GM23338 (cell line): ENCODE results near the gene SPATA1. TPM values are rescaled to one million over a fixed set of nuclear protein-coding genes. Genes with fewer than 3 reads are reported as not detected.

ENCODE experiments used
- ATAC-seq: fragments of 200-7000 bp; cut with Tn5 transposase; 3 replicates; pipeline ENCODE4 v1.9.1; 2020
- DNase-seq: peaks from one replicate; pipeline ENCODE4 v3.0.0-alpha.2; 2015; ENCODE audit warnings: low spot score
- H2AFZ ChIP-seq: fragments of 200-600 bp; sonication (generic); 2 replicates; pipeline ENCODE4 v1.8.0; 2016; ENCODE audit warnings: antibody characterized with exemption, mild to moderate bottlenecking, moderate library complexity
- H3F3A ChIP-seq: fragments of 200-600 bp; sonication (generic); replicated peaks from 2 replicates; pipeline ENCODE4 v1.8.0; 2017; ENCODE audit warnings: antibody characterized with exemption, mixed run types, low read depth
- H3K27ac ChIP-seq: fragments of 200-600 bp; sonication (generic); 2 replicates; pipeline ENCODE4 v1.6.1; 2016; ENCODE audit warnings: low read depth
- H3K27me3 ChIP-seq: fragments of 200-600 bp; sonication (generic); 2 replicates; pipeline ENCODE4 v1.8.0; 2016; ENCODE audit warnings: mild to moderate bottlenecking, mixed run types, moderate library complexity; ENCODE audit not compliant: insufficient read depth
- H3K36me3 ChIP-seq: fragments of 200-600 bp; sonication (generic); 2 replicates; pipeline ENCODE4 v1.8.0; 2016; ENCODE audit warnings: mild to moderate bottlenecking; ENCODE audit not compliant: insufficient read depth
- H3K4me1 ChIP-seq: fragments of 200-600 bp; sonication (generic); 2 replicates; pipeline ENCODE4 v1.8.0; 2016; ENCODE audit warnings: mild to moderate bottlenecking, moderate library complexity; ENCODE audit not compliant: insufficient read depth
- H3K4me2 ChIP-seq: fragments of 200-600 bp; sonication (generic); 2 replicates; pipeline ENCODE4 v1.7.1; 2017; ENCODE audit warnings: mixed run types
- H3K4me3 ChIP-seq: fragments of 200-600 bp; sonication (generic); 2 replicates; pipeline ENCODE4 v1.6.1; 2016; ENCODE audit warnings: mixed run types
- H3K79me2 ChIP-seq: fragments of 200-600 bp; sonication (generic); replicated peaks from 2 replicates; pipeline ENCODE4 v1.8.0; 2017; ENCODE audit warnings: mild to moderate bottlenecking; ENCODE audit not compliant: insufficient read depth
- H3K9me2 ChIP-seq: fragments of 200-600 bp; sonication (generic); 2 replicates; pipeline ENCODE4 v1.8.0; 2017; ENCODE audit not compliant: insufficient read depth
- H4K20me1 ChIP-seq: fragments of 200-600 bp; sonication (generic); replicated peaks from 2 replicates; pipeline ENCODE4 v1.8.0; 2017; ENCODE audit warnings: mild to moderate bottlenecking; ENCODE audit not compliant: insufficient read depth
- H3K27ac Mint-ChIP-seq: 2 replicates; pipeline ENCODE4 v1.8.0; 2020; ENCODE audit warnings: inconsistent platforms, mild to moderate bottlenecking, moderate library complexity, mixed read lengths
- H3K27me3 Mint-ChIP-seq: 3 replicates; pipeline ENCODE4 v1.8.0; 2022; ENCODE audit warnings: low read depth, mild to moderate bottlenecking, moderate library complexity, mixed read lengths, inconsistent platforms; ENCODE audit not compliant: insufficient read depth, poor library complexity
- H3K36me3 Mint-ChIP-seq: 3 replicates; pipeline ENCODE4 v1.8.0; 2021; ENCODE audit warnings: low read depth, mild to moderate bottlenecking, inconsistent platforms, moderate library complexity, mixed read lengths
- H3K4me1 Mint-ChIP-seq: 3 replicates; pipeline ENCODE4 v1.8.0; 2020; ENCODE audit warnings: mild to moderate bottlenecking, inconsistent platforms, mixed read lengths
- H3K4me3 Mint-ChIP-seq: 3 replicates; pipeline ENCODE4 v1.8.0; 2021; ENCODE audit warnings: moderate library complexity, mild to moderate bottlenecking, inconsistent platforms, mixed read lengths
- H3K9me3 Mint-ChIP-seq: 3 replicates; pipeline ENCODE4 v1.8.0; 2020; ENCODE audit warnings: moderate library complexity, mild to moderate bottlenecking, inconsistent platforms, mixed read lengths
- EZH2 ChIP-seq: fragments of 200-600 bp; sonication (generic); IDR thresholded peaks from one replicate; pipeline ENCODE4 v1.8.0; 2017; ENCODE audit warnings: antibody characterized with exemption, mild to moderate bottlenecking, low read depth; ENCODE audit not compliant: unreplicated experiment
- EZH2phosphoT487 ChIP-seq: fragments of 200-600 bp; sonication (generic); IDR thresholded peaks from one replicate; pipeline ENCODE4 v1.8.1; 2018; ENCODE audit warnings: antibody characterized with exemption; ENCODE audit not compliant: unreplicated experiment
- JUNB ChIP-seq: IDR thresholded peaks from one replicate; pipeline ENCODE4 v1.6.1; 2016; ENCODE audit warnings: antibody characterized with exemption; ENCODE audit not compliant: unreplicated experiment
- NANOG ChIP-seq: IDR thresholded peaks from 2 replicates; pipeline ENCODE4 v1.6.1; 2016; ENCODE audit warnings: antibody characterized with exemption, borderline replicate concordance
- POLR2AphosphoS5 ChIP-seq: IDR thresholded peaks from 2 replicates; pipeline ENCODE4 v1.6.1; 2016; ENCODE audit warnings: antibody characterized with exemption, low read depth
- ZNF114 ChIP-seq: fragments of 250-450 bp; sonication (Bioruptor Pico); IDR thresholded peaks from 2 replicates; pipeline ENCODE4 v1.5.0; 2020; ENCODE audit warnings: mild to moderate bottlenecking, moderate library complexity
- ZNF331 ChIP-seq: fragments of 250-450 bp; sonication (Bioruptor Pico); IDR thresholded peaks from 2 replicates; pipeline ENCODE4 v1.5.0; 2020; ENCODE audit warnings: low read depth, mild to moderate bottlenecking, moderate library complexity
- polyA plus RNA-seq: library from polyadenylated mRNA; unstranded; fragments of >200 nt; fragmentation: Nextera tagmentation; extraction: Ambion mirVana; gene quantifications from 2 replicates; pipeline ENCODE4 v1.2.1, GENCODE V29; 2016
- total RNA-seq: library from RNA; depleted of rRNA; stranded (reverse); fragments of >200 nt; shearing (Covaris generic); gene quantifications from 2 replicates; pipeline ENCODE4 v1.2.3, GENCODE V29; 2014
- TF ChIP-seq, protein P1 (sequence below), 2 experiments: fragments of 200-600 bp in 1 of 2; sonication (generic) in 1 of 2; conservative IDR thresholded peaks; 2 replicates each; pipeline versions ENCODE4 v1.5.1 to v1.6.1; 2016 to 2017; ENCODE audit warnings: antibody characterized with exemption in 2 of 2, low read depth in 2 of 2, mild to moderate bottlenecking in 2 of 2, moderate library complexity in 1 of 2
- TF ChIP-seq, protein P2 (sequence below): IDR thresholded peaks from 2 replicates; pipeline ENCODE4 v1.6.1; 2016; ENCODE audit warnings: antibody characterized with exemption
- TF ChIP-seq, protein P3 (sequence below): IDR thresholded peaks from one replicate; pipeline ENCODE4 v1.6.1; 2018; ENCODE audit warnings: antibody characterized with exemption; ENCODE audit not compliant: unreplicated experiment

The SPATA1 gene
- total and polyA plus RNA-seq, 2 experiments from 2014 or later, result 3.3 TPM; not detected in 1

DNA sequence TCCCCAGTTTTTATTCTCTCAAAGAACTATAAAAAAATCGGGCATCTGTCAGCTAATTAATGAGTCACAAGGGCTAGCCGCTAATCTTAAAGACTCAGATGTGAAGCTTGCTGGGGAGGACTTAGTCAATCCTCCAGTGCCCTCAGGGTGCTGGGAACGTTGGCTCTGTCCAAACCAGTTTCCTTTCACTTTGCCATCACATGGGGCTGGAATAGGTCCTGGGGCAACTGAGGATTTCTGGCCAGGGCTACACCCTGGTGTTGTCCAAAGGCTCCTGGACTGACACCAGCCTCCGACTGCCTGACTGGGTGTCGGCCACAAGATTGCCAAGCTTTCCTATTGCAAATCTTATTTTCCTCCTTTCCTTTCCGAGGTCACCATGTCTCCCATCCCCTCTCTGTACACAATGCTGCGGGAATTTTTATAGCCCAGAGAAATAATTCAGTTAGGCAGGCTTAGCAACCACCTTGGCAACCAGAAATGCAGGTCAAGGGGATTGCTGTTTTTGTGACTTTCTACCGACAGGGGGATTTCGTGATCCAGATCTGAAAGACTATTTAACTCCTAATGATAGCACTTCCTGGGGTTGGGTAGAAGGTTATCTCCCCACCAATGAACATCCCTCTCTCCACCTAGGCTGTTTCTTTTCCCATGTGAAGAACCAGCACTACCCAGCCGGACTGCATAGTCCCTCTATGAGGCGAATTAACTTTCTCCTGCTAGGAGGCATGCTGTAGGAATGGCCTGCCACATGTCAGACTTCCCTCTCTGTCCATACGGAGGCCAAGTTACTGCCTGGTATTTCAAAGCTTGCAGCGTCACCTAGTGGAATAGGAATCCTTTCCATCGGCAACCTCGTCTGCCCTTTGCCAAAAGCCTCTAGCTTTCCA, 98.0 kb downstream of the SPATA1 start:
- Histone ChIP-seq H3K9me2 (no peaks in the 10 kb centered on the region), H3K27ac (no peak overlapping the region), H2AFZ (peak overlapping the region; percentile 79; the same call in 1 of the 2 replicates), H3K27me3 (no peaks in the 10 kb centered on the region), H3F3A (no peaks in the 10 kb centered on the region), H3K4me2 (no peak overlapping the region), H3K36me3 (peaks cover 3% of the 10 kb centered on the region; the same call in 1 of the 2 replicates), H3K4me1 (no peaks in the 10 kb centered on the region), H3K4me3 (no peak overlapping the region), H3K79me2 (no peaks in the 10 kb centered on the region), H4K20me1 (no peaks in the 10 kb centered on the region)
- H3K27me3 Mint-ChIP-seq, result peaks cover 3% of the 10 kb centered on the region
- H3K4me1 Mint-ChIP-seq, result no peaks in the 10 kb centered on the region
- peak; percentile 88 for ATAC-seq
- H3K4me3 Mint-ChIP-seq, result no peak overlapping the region
- H3K9me3 Mint-ChIP-seq, result peaks cover 42% of the 10 kb centered on the region
- peak; percentile 89 for DNase-seq
- TF ChIP-seq ZNF331 (CRISPR knock-in tag) (no peak), NANOG (no peak)
- TF ChIP-seq, protein P1, sequence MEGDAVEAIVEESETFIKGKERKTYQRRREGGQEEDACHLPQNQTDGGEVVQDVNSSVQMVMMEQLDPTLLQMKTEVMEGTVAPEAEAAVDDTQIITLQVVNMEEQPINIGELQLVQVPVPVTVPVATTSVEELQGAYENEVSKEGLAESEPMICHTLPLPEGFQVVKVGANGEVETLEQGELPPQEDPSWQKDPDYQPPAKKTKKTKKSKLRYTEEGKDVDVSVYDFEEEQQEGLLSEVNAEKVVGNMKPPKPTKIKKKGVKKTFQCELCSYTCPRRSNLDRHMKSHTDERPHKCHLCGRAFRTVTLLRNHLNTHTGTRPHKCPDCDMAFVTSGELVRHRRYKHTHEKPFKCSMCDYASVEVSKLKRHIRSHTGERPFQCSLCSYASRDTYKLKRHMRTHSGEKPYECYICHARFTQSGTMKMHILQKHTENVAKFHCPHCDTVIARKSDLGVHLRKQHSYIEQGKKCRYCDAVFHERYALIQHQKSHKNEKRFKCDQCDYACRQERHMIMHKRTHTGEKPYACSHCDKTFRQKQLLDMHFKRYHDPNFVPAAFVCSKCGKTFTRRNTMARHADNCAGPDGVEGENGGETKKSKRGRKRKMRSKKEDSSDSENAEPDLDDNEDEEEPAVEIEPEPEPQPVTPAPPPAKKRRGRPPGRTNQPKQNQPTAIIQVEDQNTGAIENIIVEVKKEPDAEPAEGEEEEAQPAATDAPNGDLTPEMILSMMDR (conservative IDR thresholded peaks at IDR 0.05; ENCODE audit: low read depth in 2 of 2), result peak; percentile 81 to 97
- H3K27ac Mint-ChIP-seq, result no peak overlapping the region
- H3K36me3 Mint-ChIP-seq, result peaks cover 30% of the 10 kb centered on the region

DNA sequence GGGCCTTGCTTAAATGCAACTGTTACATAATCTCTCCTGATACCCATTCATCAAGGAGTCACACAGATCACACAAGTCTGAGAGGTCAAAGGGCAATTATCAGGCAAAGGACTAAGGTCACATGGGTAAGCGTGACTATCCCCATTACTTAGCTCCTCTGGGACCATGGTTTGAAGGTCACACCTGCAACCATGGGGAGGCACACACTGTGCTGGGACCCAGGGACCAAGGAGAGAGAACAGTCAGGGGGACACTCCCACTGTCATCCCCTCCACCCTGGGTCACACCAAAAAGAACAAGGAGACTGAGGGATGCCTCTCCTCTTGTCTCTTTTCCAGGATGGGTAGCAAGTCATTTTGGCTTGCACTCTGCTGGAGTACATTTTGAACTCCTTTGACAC, 99.0 kb downstream of the SPATA1 start:
- Mint-ChIP-seq H3K27me3 (no peaks in the 10 kb centered on the region), H3K4me1 (no peaks in the 10 kb centered on the region), H3K9me3 (peaks cover 42% of the 10 kb centered on the region), H3K4me3 (no peak overlapping the region), H3K36me3 (peaks cover 30% of the 10 kb centered on the region), H3K27ac (no peak overlapping the region)
- no peaks in the 10 kb centered on the region for H4K20me1 ChIP-seq
- no peak overlapping the region for H3K4me3 ChIP-seq
- ATAC-seq, result no peak
- H3K9me2 ChIP-seq, result no peaks in the 10 kb centered on the region
- no peaks in the 10 kb centered on the region for H3K4me1 ChIP-seq
- no peak overlapping the region for H2AFZ ChIP-seq
- H3K27ac ChIP-seq, result no peak overlapping the region
- no peaks in the 10 kb centered on the region for H3K27me3 ChIP-seq
- peaks cover 3% of the 10 kb centered on the region; the same call in 1 of the 2 replicates for H3K36me3 ChIP-seq
- no peaks in the 10 kb centered on the region for H3K79me2 ChIP-seq
- H3K4me2 ChIP-seq, result no peak overlapping the region
- no peak for DNase-seq
- no peaks in the 10 kb centered on the region for H3F3A ChIP-seq
- TF ChIP-seq POLR2AphosphoS5 (no peak), EZH2 (no peak), ZNF114 (CRISPR knock-in tag) (no peak), EZH2phosphoT487 (no peak), JUNB (no peak), NANOG (no peak)
- TF ChIP-seq, protein P2, sequence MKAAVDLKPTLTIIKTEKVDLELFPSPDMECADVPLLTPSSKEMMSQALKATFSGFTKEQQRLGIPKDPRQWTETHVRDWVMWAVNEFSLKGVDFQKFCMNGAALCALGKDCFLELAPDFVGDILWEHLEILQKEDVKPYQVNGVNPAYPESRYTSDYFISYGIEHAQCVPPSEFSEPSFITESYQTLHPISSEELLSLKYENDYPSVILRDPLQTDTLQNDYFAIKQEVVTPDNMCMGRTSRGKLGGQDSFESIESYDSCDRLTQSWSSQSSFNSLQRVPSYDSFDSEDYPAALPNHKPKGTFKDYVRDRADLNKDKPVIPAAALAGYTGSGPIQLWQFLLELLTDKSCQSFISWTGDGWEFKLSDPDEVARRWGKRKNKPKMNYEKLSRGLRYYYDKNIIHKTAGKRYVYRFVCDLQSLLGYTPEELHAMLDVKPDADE, result no peak
- TF ChIP-seq, protein P3, sequence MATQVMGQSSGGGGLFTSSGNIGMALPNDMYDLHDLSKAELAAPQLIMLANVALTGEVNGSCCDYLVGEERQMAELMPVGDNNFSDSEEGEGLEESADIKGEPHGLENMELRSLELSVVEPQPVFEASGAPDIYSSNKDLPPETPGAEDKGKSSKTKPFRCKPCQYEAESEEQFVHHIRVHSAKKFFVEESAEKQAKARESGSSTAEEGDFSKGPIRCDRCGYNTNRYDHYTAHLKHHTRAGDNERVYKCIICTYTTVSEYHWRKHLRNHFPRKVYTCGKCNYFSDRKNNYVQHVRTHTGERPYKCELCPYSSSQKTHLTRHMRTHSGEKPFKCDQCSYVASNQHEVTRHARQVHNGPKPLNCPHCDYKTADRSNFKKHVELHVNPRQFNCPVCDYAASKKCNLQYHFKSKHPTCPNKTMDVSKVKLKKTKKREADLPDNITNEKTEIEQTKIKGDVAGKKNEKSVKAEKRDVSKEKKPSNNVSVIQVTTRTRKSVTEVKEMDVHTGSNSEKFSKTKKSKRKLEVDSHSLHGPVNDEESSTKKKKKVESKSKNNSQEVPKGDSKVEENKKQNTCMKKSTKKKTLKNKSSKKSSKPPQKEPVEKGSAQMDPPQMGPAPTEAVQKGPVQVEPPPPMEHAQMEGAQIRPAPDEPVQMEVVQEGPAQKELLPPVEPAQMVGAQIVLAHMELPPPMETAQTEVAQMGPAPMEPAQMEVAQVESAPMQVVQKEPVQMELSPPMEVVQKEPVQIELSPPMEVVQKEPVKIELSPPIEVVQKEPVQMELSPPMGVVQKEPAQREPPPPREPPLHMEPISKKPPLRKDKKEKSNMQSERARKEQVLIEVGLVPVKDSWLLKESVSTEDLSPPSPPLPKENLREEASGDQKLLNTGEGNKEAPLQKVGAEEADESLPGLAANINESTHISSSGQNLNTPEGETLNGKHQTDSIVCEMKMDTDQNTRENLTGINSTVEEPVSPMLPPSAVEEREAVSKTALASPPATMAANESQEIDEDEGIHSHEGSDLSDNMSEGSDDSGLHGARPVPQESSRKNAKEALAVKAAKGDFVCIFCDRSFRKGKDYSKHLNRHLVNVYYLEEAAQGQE, result no peak
